Caco-2 (cell line): ENCODE measurements around the gene SLC25A30. TPM values are rescaled to one million over a fixed set of nuclear protein-coding genes. Genes with fewer than 3 reads are reported as not detected.
A peak's percentile ranks its signal among the peaks of the same experiment; 100 is the strongest.

ENCODE experiments used
- BruUV-seq: library from RNA; stranded (reverse); fragments of 400-500 nt; replicated peaks from 2 replicates; lab custom pipeline; 2021; lab: Mats Ljungman, UMichigan
- CTCF ChIA-PET: fragments of 300-600 bp; sonication (Branson Sonifier 250); formaldehyde crosslinking; loops from one replicate; lab custom pipeline; 2022; ENCODE audit warnings: antibody characterized with exemption; lab: Charles Lee
- POLR2A ChIA-PET: fragments of 300-600 bp; sonication (Branson Sonifier 250); formaldehyde crosslinking; loops from one replicate; lab custom pipeline; 2022; ENCODE audit warnings: antibody characterized with exemption; lab: Charles Lee
- DNase-seq, 2 experiments: peaks; one replicate each; pipeline versions ENCODE4 v3.0.0 to v3.0.0-alpha.2; 2020 to 2022
- H3K27me3 ChIP-seq: replicated peaks from 2 replicates; pipeline ENCODE4 v1.6.0; 2011; ENCODE audit warnings: low read length; ENCODE audit not compliant: control insufficient read depth, insufficient read depth
- H3K36me3 ChIP-seq: 2 replicates; pipeline ENCODE4 v1.5.1; 2011; ENCODE audit warnings: low read length; ENCODE audit not compliant: control insufficient read depth, insufficient read depth
- H3K4me1 ChIP-seq: fragments of 250-450 bp; sonication (Bioruptor Pico); 2 replicates; pipeline ENCODE4 v1.5.1; 2020; ENCODE audit warnings: mild to moderate bottlenecking
- H3K4me3 ChIP-seq: 2 replicates; pipeline ENCODE4 v1.5.1; 2011; ENCODE audit warnings: low read depth, mild to moderate bottlenecking, control low read depth, low read length
- H3K9me3 ChIP-seq: fragments of 250-450 bp; sonication (Bioruptor Pico); 2 replicates; pipeline ENCODE4 v1.5.1; 2020; ENCODE audit warnings: mild to moderate bottlenecking, moderate library complexity
- H3K27ac Mint-ChIP-seq: one replicate; pipeline ENCODE4 v1.8.0; 2022; ENCODE audit warnings: mixed read lengths; ENCODE audit not compliant: unreplicated experiment
- H3K27me3 Mint-ChIP-seq: one replicate; pipeline ENCODE4 v1.8.0; 2022; ENCODE audit warnings: mixed read lengths; ENCODE audit not compliant: insufficient read depth, unreplicated experiment
- H3K36me3 Mint-ChIP-seq: one replicate; pipeline ENCODE4 v1.8.0; 2022; ENCODE audit warnings: mild to moderate bottlenecking, mixed read lengths; ENCODE audit not compliant: insufficient read depth, unreplicated experiment
- H3K4me1 Mint-ChIP-seq: one replicate; pipeline ENCODE4 v1.8.0; 2022; ENCODE audit warnings: low read depth, mixed read lengths; ENCODE audit not compliant: unreplicated experiment
- H3K4me3 Mint-ChIP-seq: one replicate; pipeline ENCODE4 v1.8.0; 2022; ENCODE audit warnings: mild to moderate bottlenecking, moderate library complexity, mixed read lengths; ENCODE audit not compliant: unreplicated experiment
- H3K9me3 Mint-ChIP-seq: one replicate; pipeline ENCODE4 v1.8.0; 2022; ENCODE audit warnings: mixed read lengths; ENCODE audit not compliant: unreplicated experiment
- intact Hi-C: fragments of 100-400 bp; cut with micrococcal nuclease; formaldehyde crosslinking; loops from one replicate; pipeline ENCODE4 v1.10.0; 2022; ENCODE audit not compliant: unreplicated experiment
- total RNA-seq: library from RNA; stranded (reverse); gene quantifications from 2 replicates; pipeline ENCODE4 v1.2.3, GENCODE V29; 2022
- TF ChIP-seq, protein P1 (sequence below), 2 experiments: fragments of 200-600 bp in 1 of 2; IDR thresholded peaks; 1 replicate in 1 of 2; 2 replicates in 1 of 2; pipeline versions ENCODE4 v1.5.1 to v1.8.0; 2011 to 2022; ENCODE audit warnings: antibody characterized with exemption in 1 of 2, control low read depth in 1 of 2, inconsistent platforms in 1 of 2, low read depth in 1 of 2, low read length in 1 of 2, mild to moderate bottlenecking in 1 of 2, moderate library complexity in 1 of 2; ENCODE audit not compliant: insufficient read depth in 1 of 2, severe bottlenecking in 1 of 2, unreplicated experiment in 1 of 2

Gene SLC25A30
- total RNA-seq, 1 experiment from 2014 or later = 12.2 TPM

DNA sequence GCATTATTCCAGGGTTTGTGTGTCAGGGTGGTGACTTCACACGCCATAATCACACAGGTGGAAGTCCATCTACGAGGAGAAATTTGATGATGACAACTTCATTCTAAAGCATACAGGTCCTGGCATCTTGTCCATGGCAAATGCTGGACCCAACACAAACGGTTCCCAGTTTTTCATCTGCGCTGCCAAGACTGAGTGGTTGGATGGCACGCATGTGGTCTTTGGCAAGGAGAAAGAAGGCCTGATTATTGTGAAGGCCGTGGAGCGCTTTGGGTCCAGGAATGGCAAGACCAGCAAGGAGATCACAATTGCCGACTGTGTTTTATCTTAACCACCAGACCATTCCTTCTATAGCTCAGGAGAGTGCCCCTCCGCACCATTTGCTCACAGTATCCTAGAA is 18.2 kb upstream of the SLC25A30 start:
- Histone ChIP-seq H3K27me3 (no peaks in the 10 kb centered on the region), H3K4me3 (no peak overlapping the region), H3K36me3 (no peaks in the 10 kb centered on the region), H3K9me3 (no peaks in the 10 kb centered on the region), H3K4me1 (peaks cover 12% of the 10 kb centered on the region)
- Mint-ChIP-seq H3K27me3 (no peaks in the 10 kb centered on the region), H3K4me3 (no peak overlapping the region), H3K9me3 (no peaks in the 10 kb centered on the region), H3K36me3 (no peaks in the 10 kb centered on the region), H3K4me1 (peaks cover 5% of the 10 kb centered on the region), H3K27ac (no peak overlapping the region)
- no TSS peak for BruUV-seq
- CTCF ChIA-PET = no interaction called here
- POLR2A ChIA-PET = interaction anchor here (0.6 kb wide), 1 partner anchor 29 kb away, joined by 5 read pairs; no protein-coding TSS in a partner anchor
- DNase-seq = no peak
- intact Hi-C loops = no loop called here
- TF ChIP-seq, protein P1, sequence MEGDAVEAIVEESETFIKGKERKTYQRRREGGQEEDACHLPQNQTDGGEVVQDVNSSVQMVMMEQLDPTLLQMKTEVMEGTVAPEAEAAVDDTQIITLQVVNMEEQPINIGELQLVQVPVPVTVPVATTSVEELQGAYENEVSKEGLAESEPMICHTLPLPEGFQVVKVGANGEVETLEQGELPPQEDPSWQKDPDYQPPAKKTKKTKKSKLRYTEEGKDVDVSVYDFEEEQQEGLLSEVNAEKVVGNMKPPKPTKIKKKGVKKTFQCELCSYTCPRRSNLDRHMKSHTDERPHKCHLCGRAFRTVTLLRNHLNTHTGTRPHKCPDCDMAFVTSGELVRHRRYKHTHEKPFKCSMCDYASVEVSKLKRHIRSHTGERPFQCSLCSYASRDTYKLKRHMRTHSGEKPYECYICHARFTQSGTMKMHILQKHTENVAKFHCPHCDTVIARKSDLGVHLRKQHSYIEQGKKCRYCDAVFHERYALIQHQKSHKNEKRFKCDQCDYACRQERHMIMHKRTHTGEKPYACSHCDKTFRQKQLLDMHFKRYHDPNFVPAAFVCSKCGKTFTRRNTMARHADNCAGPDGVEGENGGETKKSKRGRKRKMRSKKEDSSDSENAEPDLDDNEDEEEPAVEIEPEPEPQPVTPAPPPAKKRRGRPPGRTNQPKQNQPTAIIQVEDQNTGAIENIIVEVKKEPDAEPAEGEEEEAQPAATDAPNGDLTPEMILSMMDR (IDR thresholded peaks at IDR 0.05; ENCODE audit: insufficient read depth in 1 of 2, low read depth in 1 of 2, low read length in 1 of 2, severe bottlenecking in 1 of 2, unreplicated experiment in 1 of 2) = no peak

DNA sequence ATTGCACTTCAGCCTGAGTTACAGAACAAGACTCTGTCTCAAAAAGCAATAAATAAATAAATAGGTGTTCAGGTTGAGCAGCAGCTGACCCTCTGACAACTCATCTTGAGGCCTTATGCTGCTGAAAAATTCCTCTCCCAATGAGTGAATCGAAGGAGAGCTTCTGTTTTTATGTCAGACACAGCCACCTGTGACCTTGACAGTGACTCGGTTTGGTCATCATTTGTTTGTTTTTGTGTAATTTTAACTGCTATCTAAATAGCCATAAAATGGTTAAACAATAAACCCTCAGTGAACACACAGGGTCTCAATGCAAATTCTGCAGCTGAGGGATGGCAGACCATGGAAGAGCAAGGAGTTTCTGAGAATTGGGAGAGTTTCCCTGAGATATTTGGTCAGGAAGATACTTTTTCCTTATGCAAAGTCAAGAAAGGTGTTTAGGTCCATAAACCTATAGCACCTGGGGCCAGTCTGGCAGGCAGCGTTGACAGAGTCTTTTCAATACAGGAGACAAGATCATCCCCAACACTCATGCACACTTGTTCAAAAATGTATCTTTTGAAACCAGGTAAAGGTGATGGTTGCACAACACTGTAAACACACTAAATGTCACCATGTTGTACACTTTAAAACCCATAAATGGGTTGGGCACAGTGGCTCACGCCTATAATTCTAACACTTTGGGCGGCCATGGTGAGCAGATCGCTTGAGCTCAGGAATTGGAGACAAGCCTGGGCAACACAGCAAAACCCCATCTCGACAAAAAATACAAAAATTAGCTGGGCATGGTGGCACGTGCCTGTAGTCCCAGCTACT is 16.6 kb upstream of the SLC25A30 start:
- H3K4me3 Mint-ChIP-seq = peak overlapping the region; percentile 24
- POLR2A ChIA-PET = no interaction called here
- peaks cover 5% of the 10 kb centered on the region for H3K4me1 Mint-ChIP-seq
- H3K9me3 ChIP-seq = no peaks in the 10 kb centered on the region
- H3K27ac Mint-ChIP-seq = no peak overlapping the region
- peak; percentile 24 to 40 for DNase-seq
- H3K4me3 ChIP-seq = no peak overlapping the region
- H3K27me3 ChIP-seq = no peaks in the 10 kb centered on the region
- H3K9me3 Mint-ChIP-seq = no peaks in the 10 kb centered on the region
- CTCF ChIA-PET = no interaction called here
- intact Hi-C loops = no loop called here
- no peaks in the 10 kb centered on the region for H3K27me3 Mint-ChIP-seq
- TF ChIP-seq, protein P1 (IDR thresholded peaks at IDR 0.05; ENCODE audit: insufficient read depth in 1 of 2, low read depth in 1 of 2, low read length in 1 of 2, severe bottlenecking in 1 of 2, unreplicated experiment in 1 of 2) = no peak
- no peaks in the 10 kb centered on the region for H3K36me3 Mint-ChIP-seq
- no peaks in the 10 kb centered on the region for H3K36me3 ChIP-seq
- no TSS peak for BruUV-seq
- peaks cover 7% of the 10 kb centered on the region; the same call in 1 of the 2 replicates for H3K4me1 ChIP-seq

DNA sequence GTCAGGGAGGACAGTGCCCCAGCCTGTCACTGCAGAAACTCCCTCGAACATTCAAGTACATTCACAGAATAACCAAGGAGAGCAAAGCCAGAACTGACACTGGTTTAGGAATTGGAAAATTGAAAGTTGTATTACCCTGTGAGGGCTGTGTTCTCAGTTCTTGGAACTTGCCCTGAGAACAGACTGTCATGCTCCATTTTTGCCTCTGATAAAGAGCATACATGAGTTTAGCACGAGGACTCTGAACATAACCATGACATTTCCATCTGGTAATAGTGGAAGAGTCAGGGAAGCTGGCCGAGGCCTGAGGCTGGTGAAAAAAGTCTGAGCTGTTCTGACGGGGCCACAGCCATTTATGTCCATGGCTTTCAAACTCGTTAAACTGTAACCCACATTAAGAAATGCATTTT is 15.2 kb upstream of the SLC25A30 start:
- H3K36me3 Mint-ChIP-seq = no peaks in the 10 kb centered on the region
- H3K27me3 Mint-ChIP-seq = no peaks in the 10 kb centered on the region
- H3K9me3 Mint-ChIP-seq = no peaks in the 10 kb centered on the region
- H3K4me1 ChIP-seq = peaks cover 7% of the 10 kb centered on the region; the same call in 1 of the 2 replicates
- H3K4me3 Mint-ChIP-seq = no peak overlapping the region
- no TSS peak for BruUV-seq
- intact Hi-C loops = no loop called here
- H3K4me3 ChIP-seq = no peak overlapping the region
- H3K9me3 ChIP-seq = no peaks in the 10 kb centered on the region
- POLR2A ChIA-PET = no interaction called here
- TF ChIP-seq, protein P1 (IDR thresholded peaks at IDR 0.05; ENCODE audit: insufficient read depth in 1 of 2, low read depth in 1 of 2, low read length in 1 of 2, severe bottlenecking in 1 of 2, unreplicated experiment in 1 of 2) = no peak
- peaks cover 5% of the 10 kb centered on the region for H3K4me1 Mint-ChIP-seq
- H3K36me3 ChIP-seq = no peaks in the 10 kb centered on the region
- H3K27me3 ChIP-seq = no peaks in the 10 kb centered on the region
- CTCF ChIA-PET = no interaction called here
- DNase-seq = no peak
- H3K27ac Mint-ChIP-seq = no peak overlapping the region
